Nephron (organoid): ENCODE data around the gene KCNT1.

ENCODE experiments used
- H3K27ac Mint-ChIP-seq, 3 experiments: 2 replicates each; pipeline ENCODE4 v1.8.0; 2020; ENCODE audit warnings: mixed read lengths in 3 of 3, mild to moderate bottlenecking in 2 of 3, moderate library complexity in 1 of 3
- H3K27me3 Mint-ChIP-seq: 2 replicates; pipeline ENCODE4 v1.8.0; 2021; ENCODE audit warnings: low read depth, mild to moderate bottlenecking, moderate library complexity, mixed read lengths
- H3K36me3 Mint-ChIP-seq: 2 replicates; pipeline ENCODE4 v1.8.0; 2020; ENCODE audit warnings: low read depth, mixed read lengths
- H3K4me1 Mint-ChIP-seq: 2 replicates; pipeline ENCODE4 v1.8.0; 2020; ENCODE audit warnings: mixed read lengths
- H3K4me3 Mint-ChIP-seq, 3 experiments: 2 replicates each; pipeline ENCODE4 v1.8.0; 2020; ENCODE audit warnings: mild to moderate bottlenecking in 3 of 3, mixed read lengths in 3 of 3, moderate library complexity in 2 of 3
- H3K9me3 Mint-ChIP-seq: 2 replicates; pipeline ENCODE4 v1.8.0; 2020; ENCODE audit warnings: mixed read lengths
- TF ChIP-seq, protein P1 (sequence below), 3 experiments: fragments of 200-600 bp; sonication (generic); IDR thresholded peaks; one replicate each; pipeline ENCODE4 v1.5.0; 2021; ENCODE audit warnings: antibody characterized with exemption in 3 of 3; ENCODE audit not compliant: unreplicated experiment in 3 of 3

KCNT1 gene

DNA sequence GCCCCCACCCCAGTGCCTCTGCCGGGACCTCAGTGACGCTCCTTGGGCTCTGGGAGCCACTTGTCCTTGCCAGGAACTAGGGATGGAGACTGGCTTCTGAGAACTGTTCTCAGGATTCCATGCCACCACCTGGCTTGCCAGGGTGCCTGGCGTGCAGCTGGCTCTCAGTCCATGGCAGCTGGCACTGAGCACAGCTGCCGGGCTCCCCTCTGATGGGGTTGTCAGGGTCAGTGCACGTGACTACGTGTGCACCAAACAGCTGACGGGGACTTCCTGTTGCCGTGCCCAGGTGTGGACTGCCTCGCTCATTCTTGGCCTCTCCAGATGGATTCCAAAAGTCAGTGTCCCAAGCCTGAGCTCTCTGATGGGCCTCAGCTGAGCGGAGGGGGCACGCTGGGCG lies 9.4 kb downstream of the KCNT1 start:
- Mint-ChIP-seq H3K27ac (no peak overlapping the region), H3K36me3 (no peaks in the 10 kb centered on the region), H3K4me1 (peaks cover 10% of the 10 kb centered on the region), H3K4me3 (no peak overlapping the region), H3K27me3 (peaks cover 79% of the 10 kb centered on the region), H3K9me3 (no peaks in the 10 kb centered on the region)
- TF ChIP-seq, protein P1, sequence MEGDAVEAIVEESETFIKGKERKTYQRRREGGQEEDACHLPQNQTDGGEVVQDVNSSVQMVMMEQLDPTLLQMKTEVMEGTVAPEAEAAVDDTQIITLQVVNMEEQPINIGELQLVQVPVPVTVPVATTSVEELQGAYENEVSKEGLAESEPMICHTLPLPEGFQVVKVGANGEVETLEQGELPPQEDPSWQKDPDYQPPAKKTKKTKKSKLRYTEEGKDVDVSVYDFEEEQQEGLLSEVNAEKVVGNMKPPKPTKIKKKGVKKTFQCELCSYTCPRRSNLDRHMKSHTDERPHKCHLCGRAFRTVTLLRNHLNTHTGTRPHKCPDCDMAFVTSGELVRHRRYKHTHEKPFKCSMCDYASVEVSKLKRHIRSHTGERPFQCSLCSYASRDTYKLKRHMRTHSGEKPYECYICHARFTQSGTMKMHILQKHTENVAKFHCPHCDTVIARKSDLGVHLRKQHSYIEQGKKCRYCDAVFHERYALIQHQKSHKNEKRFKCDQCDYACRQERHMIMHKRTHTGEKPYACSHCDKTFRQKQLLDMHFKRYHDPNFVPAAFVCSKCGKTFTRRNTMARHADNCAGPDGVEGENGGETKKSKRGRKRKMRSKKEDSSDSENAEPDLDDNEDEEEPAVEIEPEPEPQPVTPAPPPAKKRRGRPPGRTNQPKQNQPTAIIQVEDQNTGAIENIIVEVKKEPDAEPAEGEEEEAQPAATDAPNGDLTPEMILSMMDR (IDR thresholded peaks at IDR 0.05; ENCODE audit: unreplicated experiment in 3 of 3): no peak

DNA sequence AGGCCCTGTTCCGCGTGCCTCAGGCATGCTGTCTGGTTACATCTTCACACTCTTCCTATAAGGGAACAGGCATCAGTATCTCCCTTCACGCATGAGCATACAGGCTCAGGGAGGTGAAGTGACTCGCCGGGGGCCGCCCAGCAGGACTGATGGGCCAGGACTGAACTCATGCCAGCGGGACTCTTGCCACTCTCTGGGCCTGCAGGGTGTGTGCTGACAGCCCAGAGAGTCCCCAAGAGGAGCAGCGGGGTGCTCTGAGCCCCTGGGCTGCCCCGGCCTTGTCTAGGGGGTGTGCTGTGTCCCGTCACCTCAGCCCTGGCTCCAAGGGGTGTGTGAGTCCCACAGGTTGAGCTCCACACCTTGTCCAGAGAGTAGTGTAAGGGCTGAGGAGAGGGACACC lies 9.9 kb downstream of the KCNT1 start:
- TF ChIP-seq, protein P1 (IDR thresholded peaks at IDR 0.05; ENCODE audit: unreplicated experiment in 3 of 3): no peak
- Mint-ChIP-seq H3K36me3 (no peaks in the 10 kb centered on the region), H3K27ac (no peak overlapping the region), H3K4me1 (peaks cover 10% of the 10 kb centered on the region), H3K4me3 (no peak overlapping the region), H3K27me3 (peaks cover 84% of the 10 kb centered on the region), H3K9me3 (no peaks in the 10 kb centered on the region)

DNA sequence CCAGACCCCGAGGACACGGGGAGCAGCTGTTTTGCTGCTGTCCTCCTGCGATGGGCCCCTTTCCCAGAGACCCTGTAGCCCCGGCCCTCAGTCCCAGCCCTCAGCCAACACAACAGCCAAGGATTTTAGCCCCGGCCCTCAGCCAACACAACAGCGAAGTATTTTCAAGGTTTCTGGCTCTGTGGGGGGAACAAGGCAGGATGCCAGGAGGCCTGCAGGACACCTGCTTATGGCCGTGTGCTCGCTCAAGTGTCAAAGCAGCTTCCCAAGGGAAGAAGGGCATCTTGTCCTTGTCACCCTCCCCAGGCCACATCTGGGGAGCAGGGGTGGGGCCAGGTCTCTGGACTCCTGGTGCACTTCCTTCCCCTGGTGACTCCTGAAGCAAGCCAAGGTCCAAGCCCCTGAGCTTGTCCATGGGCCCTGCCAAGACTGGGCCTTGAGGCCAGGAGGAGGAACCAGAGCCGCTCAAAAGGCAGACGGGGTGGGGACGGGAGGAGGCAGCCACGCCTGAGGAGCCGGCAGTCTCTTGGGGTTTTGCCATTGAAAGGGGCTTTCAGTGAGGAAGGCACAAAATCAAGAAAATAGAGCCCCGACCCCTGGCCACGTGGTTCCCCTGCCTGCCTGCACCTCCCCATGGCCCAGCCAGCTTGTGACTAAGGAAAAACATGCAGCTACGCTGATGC lies 10.8 kb downstream of the KCNT1 start:
- peaks cover 8% of the 10 kb centered on the region for H3K4me1 Mint-ChIP-seq
- H3K4me3 Mint-ChIP-seq: no peak overlapping the region
- TF ChIP-seq, protein P1 (IDR thresholded peaks at IDR 0.05; ENCODE audit: unreplicated experiment in 3 of 3): no peak
- no peaks in the 10 kb centered on the region for H3K36me3 Mint-ChIP-seq
- H3K9me3 Mint-ChIP-seq: no peaks in the 10 kb centered on the region
- peaks cover 87% of the 10 kb centered on the region for H3K27me3 Mint-ChIP-seq
- H3K27ac Mint-ChIP-seq: no peak overlapping the region

DNA sequence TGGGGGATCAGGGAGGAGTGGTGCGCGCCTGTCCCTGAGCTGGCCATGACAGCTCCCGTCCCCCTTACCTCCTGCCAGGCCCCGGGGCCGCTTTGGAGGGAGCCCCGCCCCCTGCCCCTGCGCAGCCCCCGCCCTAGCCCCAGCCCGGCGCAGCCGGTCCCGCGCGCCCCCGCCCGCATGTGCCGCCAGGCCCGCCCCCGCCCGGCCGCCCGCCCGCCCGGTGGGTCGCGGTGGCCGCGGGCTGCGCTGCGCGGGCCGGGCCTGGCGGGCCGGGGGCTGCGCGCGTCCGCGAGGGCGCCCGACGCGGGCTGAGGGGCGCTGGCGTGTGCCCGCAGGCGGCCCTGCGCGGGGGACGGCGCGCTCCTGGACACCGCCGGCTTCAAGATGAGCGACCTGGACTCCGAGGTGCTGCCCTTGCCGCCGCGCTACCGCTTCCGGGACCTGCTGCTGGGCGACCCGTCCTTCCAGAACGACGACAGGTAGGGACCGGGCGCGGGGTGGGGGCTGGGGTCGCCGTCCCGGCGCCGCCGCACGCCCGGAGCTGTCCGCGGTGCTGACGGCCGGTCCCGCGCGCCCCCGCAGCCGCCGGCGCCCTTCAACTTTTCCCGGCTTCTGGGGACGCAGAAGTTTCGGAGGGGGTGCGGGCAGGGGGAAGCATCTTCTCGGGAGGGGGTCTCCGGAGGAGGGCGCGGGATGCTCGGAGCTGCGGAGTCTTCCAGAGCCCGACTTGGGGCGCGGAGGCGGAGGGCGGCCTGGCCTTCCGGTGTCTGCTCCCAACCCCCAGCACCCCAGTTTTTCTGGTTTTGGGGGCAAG lies 12.5 kb downstream of the KCNT1 start:
- no peaks in the 10 kb centered on the region for H3K36me3 Mint-ChIP-seq
- no peak overlapping the region for H3K27ac Mint-ChIP-seq
- H3K4me1 Mint-ChIP-seq: no peaks in the 10 kb centered on the region
- TF ChIP-seq, protein P1 (IDR thresholded peaks at IDR 0.05; ENCODE audit: unreplicated experiment in 3 of 3): no peak
- H3K27me3 Mint-ChIP-seq: peaks cover 83% of the 10 kb centered on the region
- H3K4me3 Mint-ChIP-seq: no peak overlapping the region
- H3K9me3 Mint-ChIP-seq: no peaks in the 10 kb centered on the region

DNA sequence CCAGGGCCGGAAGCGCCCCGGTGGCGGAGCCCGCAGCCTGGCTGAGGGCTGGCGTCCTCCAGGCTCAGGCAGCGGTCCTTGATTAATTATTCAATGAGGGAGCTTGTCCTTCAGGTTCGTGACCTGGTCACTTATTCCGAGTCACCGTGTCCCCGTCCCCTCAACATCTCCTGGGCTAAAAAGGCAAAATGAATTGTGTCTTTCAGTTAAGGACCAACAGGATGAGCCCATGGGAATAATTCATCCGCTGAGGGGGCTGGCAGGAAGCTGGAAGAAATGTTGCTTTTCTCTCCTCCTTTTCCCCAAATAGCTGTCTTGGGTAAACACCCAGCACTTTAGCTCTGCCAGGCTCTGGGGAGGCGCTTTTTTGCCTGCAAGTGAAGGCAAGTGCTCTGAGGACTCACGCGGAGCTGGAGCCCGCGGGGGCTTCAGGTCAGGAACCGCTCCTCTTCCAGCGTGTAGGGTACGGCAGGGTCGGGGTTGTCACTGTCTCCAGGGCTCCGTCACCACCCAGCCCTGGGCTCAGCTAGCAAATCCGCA lies 13.1 kb downstream of the KCNT1 start:
- no peak overlapping the region for H3K27ac Mint-ChIP-seq
- TF ChIP-seq, protein P1 (IDR thresholded peaks at IDR 0.05; ENCODE audit: unreplicated experiment in 3 of 3): no peak
- H3K4me1 Mint-ChIP-seq: no peaks in the 10 kb centered on the region
- H3K27me3 Mint-ChIP-seq: peaks cover 76% of the 10 kb centered on the region
- peak overlapping the region in 2 of 3 experiments; percentile 46 to 54 for H3K4me3 Mint-ChIP-seq
- H3K36me3 Mint-ChIP-seq: no peaks in the 10 kb centered on the region
- no peaks in the 10 kb centered on the region for H3K9me3 Mint-ChIP-seq
